Small intestine (tissue), 7 donors: ENCODE measurements around the gene CHST8. TPM values are rescaled to one million over a fixed set of nuclear protein-coding genes. Genes with fewer than 3 reads are reported as not detected.

Experiments
- DNase-seq, 2 donors: peaks; one replicate each; pipeline versions ENCODE4 v3.0.0 to v3.0.0-alpha.2; 2013
- FAIRE-seq: peaks from 2 replicates; lab custom pipeline; 2012; peaks lifted over from hg19 to GRCh38; lab: Jason Lieb, UNC
- H3K27ac ChIP-seq, 3 donors: one replicate each; pipeline ENCODE4 v1.5.1; 2013; ENCODE audit warnings: low read length in 2 of 3, mild to moderate bottlenecking in 2 of 3, control low read depth in 1 of 3, inconsistent platforms in 1 of 3, low read depth in 1 of 3, moderate library complexity in 1 of 3
- H3K27me3 ChIP-seq, 3 donors: one replicate each; pipeline ENCODE4 v1.6.1; 2013; ENCODE audit warnings: low read length in 3 of 3, inconsistent platforms in 1 of 3; ENCODE audit not compliant: control insufficient read depth in 3 of 3, insufficient read depth in 3 of 3
- H3K36me3 ChIP-seq, 3 donors: one replicate each; pipeline ENCODE4 v1.6.1; 2013; ENCODE audit warnings: low read length in 3 of 3, inconsistent platforms in 1 of 3, low read depth in 1 of 3, mild to moderate bottlenecking in 1 of 3, moderate library complexity in 1 of 3; ENCODE audit not compliant: control insufficient read depth in 3 of 3, insufficient read depth in 2 of 3
- H3K4me1 ChIP-seq, 3 donors: one replicate each; pipeline ENCODE4 v1.6.1; 2013; ENCODE audit warnings: low read length in 2 of 3, inconsistent platforms in 1 of 3, low read depth in 1 of 3, mild to moderate bottlenecking in 1 of 3, moderate library complexity in 1 of 3; ENCODE audit not compliant: control insufficient read depth in 3 of 3, insufficient read depth in 2 of 3
- H3K4me3 ChIP-seq, 3 donors: one replicate each; pipeline ENCODE4 v1.5.1; 2013; ENCODE audit warnings: low read length in 3 of 3, control low read depth in 1 of 3, inconsistent platforms in 1 of 3, low read depth in 1 of 3, mild to moderate bottlenecking in 1 of 3, moderate library complexity in 1 of 3
- H3K9me3 ChIP-seq, 2 donors: one replicate each; pipeline ENCODE4 v1.6.1; 2013; ENCODE audit warnings: low read depth in 1 of 2, low read length in 1 of 2; ENCODE audit not compliant: control insufficient read depth in 2 of 2, insufficient read depth in 1 of 2
- WGBS, 3 donors: extraction: QIAGEN DNeasy Blood & Tissue Kit; methylation state at CpG; one replicate each; pipeline ENCODE4 v1.1.7; 2013; 5-methylcytosine and 5-hydroxymethylcytosine counted together
- polyA plus RNA-seq, 4 donors: library from polyadenylated mRNA; stranded (reverse) in 3 of 4; unstranded in 1 of 4; fragments of 200-250 nt in 3 of 4; fragments of 120-200 nt in 1 of 4; gene quantifications; one replicate each; pipeline versions ENCODE4 v1.2.1 to v1.2.3, GENCODE V29; 2013
- donor health status: healthy with polysubstance abuse.
- donor health status: control.
- donor health status: control.
- donor health status: Bipolar disorder and iron deficiency.
- donor health status: healthy.

The CHST8 gene
- polyA plus RNA-seq, 4 donors = 0.21 to 0.54 TPM; not detected in 2

- Histone ChIP-seq H3K27me3 (no peaks in the 10 kb centered on the region), H3K27ac (no peak overlapping the region), H3K9me3 (no peaks in the 10 kb centered on the region), H3K4me1 (no peaks in the 10 kb centered on the region), H3K4me3 (no peak overlapping the region), H3K36me3 (no peaks in the 10 kb centered on the region)
- FAIRE-seq (no peak), DNase-seq (no peak)
- 71 to 74% (median 73%) methylated on average over 15 of the region's 15 CpGs for WGBS, 3 donors
These were observed 102.4 kb downstream of the CHST8 start for GRCh38 chr19:33724021-33724720.

GRCh38 chr19:33724721-33725060 is 102.9 kb downstream of the CHST8 start:
- Histone ChIP-seq H3K4me1 (no peaks in the 10 kb centered on the region), H3K4me3 (no peak overlapping the region), H3K27me3 (no peaks in the 10 kb centered on the region), H3K27ac (no peak overlapping the region), H3K36me3 (no peaks in the 10 kb centered on the region), H3K9me3 (no peaks in the 10 kb centered on the region)
- FAIRE-seq = no peak
- no peak for DNase-seq
- 62 to 63% (median 63%) methylated on average over 7 of the region's 7 CpGs for WGBS, 3 donors

- Histone ChIP-seq H3K9me3 (no peaks in the 10 kb centered on the region), H3K27ac (no peak overlapping the region), H3K36me3 (no peaks in the 10 kb centered on the region), H3K27me3 (no peaks in the 10 kb centered on the region), H3K4me1 (no peaks in the 10 kb centered on the region), H3K4me3 (no peak overlapping the region)
- DNase-seq (no peak), FAIRE-seq (no peak)
- WGBS, 3 donors = 63 to 77% (median 71%) methylated on average over 9 of the region's 9 CpGs
These were observed 103.8 kb downstream of the CHST8 start for GRCh38 chr19:33725567-33725966.

DNA sequence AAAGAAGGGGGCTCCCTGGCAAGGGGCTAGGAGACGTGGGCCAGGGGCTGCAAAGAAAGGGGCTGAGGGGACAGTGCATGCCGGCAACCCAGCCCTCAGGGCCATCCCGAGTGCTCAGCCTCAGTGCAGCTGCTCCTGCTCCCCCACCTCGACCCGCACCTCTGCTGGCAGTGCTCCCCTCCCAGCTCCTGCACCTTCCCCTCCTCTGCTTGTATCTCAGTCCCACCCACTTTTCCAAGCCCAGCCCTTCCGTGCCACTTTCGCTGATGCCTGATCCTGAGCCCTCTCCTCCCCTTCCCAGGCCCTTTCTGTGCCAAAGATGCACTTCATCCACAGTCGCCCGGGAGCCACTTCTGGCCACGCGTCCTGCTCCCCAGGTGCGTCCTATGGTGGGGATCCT is 105.0 kb downstream of the CHST8 start:
- WGBS, 3 donors = 47 to 60% (median 52%) methylated on average over 10 to 12 of the region's 12 CpGs
- no peaks in the 10 kb centered on the region for H3K36me3 ChIP-seq
- no peaks in the 10 kb centered on the region for H3K4me1 ChIP-seq
- DNase-seq = no peak
- no peak overlapping the region for H3K4me3 ChIP-seq
- H3K27ac ChIP-seq = no peak overlapping the region
- H3K27me3 ChIP-seq = no peaks in the 10 kb centered on the region
- no peaks in the 10 kb centered on the region for H3K9me3 ChIP-seq
- no peak for FAIRE-seq

DNA sequence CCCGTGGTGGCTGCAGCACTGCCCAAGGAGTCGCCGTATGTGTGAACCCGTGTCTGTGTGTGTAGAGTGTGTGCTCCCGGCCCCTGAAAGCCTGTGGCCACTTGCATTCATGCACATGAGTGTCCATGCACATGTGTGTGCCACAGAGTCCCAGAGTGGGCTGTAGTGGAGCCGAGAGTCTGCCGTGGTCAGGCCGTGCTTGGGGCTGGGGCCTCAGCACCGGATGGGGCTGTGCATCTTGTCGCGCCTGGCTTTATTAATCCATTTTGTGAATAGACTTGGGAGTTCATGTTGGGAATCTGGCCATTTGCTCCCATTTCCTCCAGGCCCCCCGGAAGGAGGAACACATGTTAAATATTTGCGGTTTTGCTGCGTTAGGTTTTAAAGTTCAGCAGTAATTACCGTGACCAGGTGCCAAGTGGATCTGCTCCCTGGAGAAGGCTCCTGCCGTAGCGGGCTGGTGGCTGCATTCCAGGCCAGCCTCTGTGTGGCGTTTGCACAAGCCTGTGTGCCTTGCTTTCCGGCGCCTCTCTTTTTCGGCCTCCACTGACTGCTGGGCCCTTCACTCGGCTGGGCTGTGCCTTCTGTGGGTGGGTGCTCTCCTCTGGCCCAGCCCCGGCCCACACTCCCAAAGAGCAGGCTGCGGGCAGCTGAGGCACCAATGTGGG is 105.7 kb downstream of the CHST8 start:
- WGBS, 3 donors = 47 to 71% (median 58%) methylated on average over 24 of the region's 24 CpGs
- DNase-seq (no peak), FAIRE-seq (no peak)
- H3K27me3 ChIP-seq = no peaks in the 10 kb centered on the region
- H3K36me3 ChIP-seq = no peaks in the 10 kb centered on the region
- H3K4me1 ChIP-seq = no peaks in the 10 kb centered on the region
- no peak overlapping the region for H3K4me3 ChIP-seq
- peaks cover 0 to 2% of the 10 kb centered on the region in 2 donors for H3K9me3 ChIP-seq
- no peak overlapping the region for H3K27ac ChIP-seq

DNA sequence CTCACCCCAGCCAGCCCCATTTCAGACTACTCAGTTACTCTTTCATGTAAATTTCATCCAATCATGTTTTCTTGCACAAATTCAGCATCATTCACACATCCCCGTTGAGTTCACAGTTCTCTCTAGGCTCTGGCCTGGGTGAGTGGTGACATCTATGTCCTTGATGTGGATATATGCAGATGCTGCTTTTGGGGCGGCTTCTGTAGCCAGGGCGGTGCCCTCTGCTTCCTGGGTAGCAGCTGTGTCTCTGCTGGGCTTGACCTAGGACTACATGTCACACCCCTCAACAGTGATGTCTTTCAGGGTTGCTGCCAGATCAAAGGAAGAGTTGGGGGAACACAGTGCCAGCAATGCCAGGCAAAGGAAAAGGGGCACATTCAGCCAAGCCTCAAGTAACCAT is 106.4 kb downstream of the CHST8 start:
- DNase-seq = no peak
- Histone ChIP-seq H3K4me3 (no peak overlapping the region), H3K36me3 (no peaks in the 10 kb centered on the region), H3K27me3 (no peaks in the 10 kb centered on the region), H3K4me1 (no peaks in the 10 kb centered on the region), H3K9me3 (peaks cover 0 to 2% of the 10 kb centered on the region in 2 donors), H3K27ac (no peak overlapping the region)
- FAIRE-seq = no peak
- 73 to 84% (median 83%) methylated on average over 3 of the region's 3 CpGs for WGBS, 3 donors

GRCh38 chr19:33730858-33731607 is 109.3 kb downstream of the CHST8 start:
- no peak for FAIRE-seq
- Histone ChIP-seq H3K9me3 (peaks cover 0 to 2% of the 10 kb centered on the region in 2 donors), H3K27me3 (no peaks in the 10 kb centered on the region), H3K27ac (no peak overlapping the region), H3K36me3 (no peaks in the 10 kb centered on the region), H3K4me1 (no peaks in the 10 kb centered on the region), H3K4me3 (no peak overlapping the region)
- peak in 1 of 2 donors; percentile 0 for DNase-seq
- WGBS, 3 donors = 63 to 76% (median 65%) methylated on average over 8 of the region's 8 CpGs

DNA sequence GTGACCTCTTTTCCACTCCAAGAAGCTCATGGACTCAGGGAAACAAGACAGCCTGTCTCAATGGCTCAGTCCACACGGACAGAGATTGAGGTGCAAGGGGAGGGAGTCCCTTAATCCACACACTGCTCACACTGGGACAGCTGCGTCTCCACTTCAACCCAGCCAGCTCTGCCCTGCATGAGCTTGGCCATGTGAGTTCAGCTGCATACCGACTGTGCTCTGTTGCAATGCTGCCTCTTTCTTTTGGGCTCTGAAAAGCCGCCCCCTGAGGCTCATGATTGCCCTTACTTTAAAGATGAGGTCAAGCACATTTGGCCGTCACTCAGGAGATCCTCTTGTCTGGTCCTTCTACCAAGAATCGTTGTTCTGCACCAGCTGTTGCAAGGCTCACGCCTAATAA is 110.1 kb downstream of the CHST8 start:
- H3K4me1 ChIP-seq = no peaks in the 10 kb centered on the region
- H3K36me3 ChIP-seq = no peaks in the 10 kb centered on the region
- WGBS, 3 donors = 60 to 73% (median 65%) methylated on average over 7 of the region's 7 CpGs
- peaks cover 0 to 2% of the 10 kb centered on the region in 2 donors for H3K9me3 ChIP-seq
- no peaks in the 10 kb centered on the region for H3K27me3 ChIP-seq
- FAIRE-seq (no peak), DNase-seq (no peak)
- H3K4me3 ChIP-seq = no peak overlapping the region
- H3K27ac ChIP-seq = no peak overlapping the region
